GM12875 (cell line): ENCODE results near the gene CENPO.

ENCODE experiments used
- H3K4me3 ChIP-seq: one replicate; pipeline ENCODE4 v1.5.1; 2011; ENCODE audit warnings: low read depth, low read length, control low read depth
- TF ChIP-seq, protein P1 (sequence below): IDR thresholded peaks from 2 replicates; pipeline ENCODE4 v1.5.1; 2011; ENCODE audit warnings: low read depth, mild to moderate bottlenecking, control low read depth, inconsistent platforms, low read length, moderate library complexity, borderline replicate concordance; ENCODE audit not compliant: insufficient read depth

Gene CENPO

DNA sequence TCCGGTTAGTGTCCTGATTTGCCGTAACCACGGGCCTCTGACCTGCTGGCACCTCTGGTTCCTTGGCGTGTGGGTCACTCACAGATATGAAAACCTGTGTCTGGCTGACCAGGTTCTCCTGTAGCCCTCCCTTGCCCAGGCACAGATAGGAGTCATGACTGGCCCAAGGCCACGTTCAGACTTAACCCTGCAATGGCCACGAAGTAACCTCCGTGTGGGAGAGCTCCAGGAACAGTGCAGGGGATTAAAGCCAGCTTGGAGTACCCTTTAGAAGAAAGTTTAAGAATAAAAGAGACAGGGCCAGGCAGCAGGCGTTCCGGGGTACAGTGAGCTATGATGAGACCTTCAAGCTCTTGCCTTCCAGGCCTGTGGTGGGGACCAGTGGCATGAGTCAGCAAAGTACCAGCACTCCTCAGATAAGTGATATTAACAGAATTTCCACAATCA lies 25.5 kb downstream of the CENPO start:
- H3K4me3 ChIP-seq, result no peak overlapping the region
- TF ChIP-seq, protein P1, sequence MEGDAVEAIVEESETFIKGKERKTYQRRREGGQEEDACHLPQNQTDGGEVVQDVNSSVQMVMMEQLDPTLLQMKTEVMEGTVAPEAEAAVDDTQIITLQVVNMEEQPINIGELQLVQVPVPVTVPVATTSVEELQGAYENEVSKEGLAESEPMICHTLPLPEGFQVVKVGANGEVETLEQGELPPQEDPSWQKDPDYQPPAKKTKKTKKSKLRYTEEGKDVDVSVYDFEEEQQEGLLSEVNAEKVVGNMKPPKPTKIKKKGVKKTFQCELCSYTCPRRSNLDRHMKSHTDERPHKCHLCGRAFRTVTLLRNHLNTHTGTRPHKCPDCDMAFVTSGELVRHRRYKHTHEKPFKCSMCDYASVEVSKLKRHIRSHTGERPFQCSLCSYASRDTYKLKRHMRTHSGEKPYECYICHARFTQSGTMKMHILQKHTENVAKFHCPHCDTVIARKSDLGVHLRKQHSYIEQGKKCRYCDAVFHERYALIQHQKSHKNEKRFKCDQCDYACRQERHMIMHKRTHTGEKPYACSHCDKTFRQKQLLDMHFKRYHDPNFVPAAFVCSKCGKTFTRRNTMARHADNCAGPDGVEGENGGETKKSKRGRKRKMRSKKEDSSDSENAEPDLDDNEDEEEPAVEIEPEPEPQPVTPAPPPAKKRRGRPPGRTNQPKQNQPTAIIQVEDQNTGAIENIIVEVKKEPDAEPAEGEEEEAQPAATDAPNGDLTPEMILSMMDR, result no peak

DNA sequence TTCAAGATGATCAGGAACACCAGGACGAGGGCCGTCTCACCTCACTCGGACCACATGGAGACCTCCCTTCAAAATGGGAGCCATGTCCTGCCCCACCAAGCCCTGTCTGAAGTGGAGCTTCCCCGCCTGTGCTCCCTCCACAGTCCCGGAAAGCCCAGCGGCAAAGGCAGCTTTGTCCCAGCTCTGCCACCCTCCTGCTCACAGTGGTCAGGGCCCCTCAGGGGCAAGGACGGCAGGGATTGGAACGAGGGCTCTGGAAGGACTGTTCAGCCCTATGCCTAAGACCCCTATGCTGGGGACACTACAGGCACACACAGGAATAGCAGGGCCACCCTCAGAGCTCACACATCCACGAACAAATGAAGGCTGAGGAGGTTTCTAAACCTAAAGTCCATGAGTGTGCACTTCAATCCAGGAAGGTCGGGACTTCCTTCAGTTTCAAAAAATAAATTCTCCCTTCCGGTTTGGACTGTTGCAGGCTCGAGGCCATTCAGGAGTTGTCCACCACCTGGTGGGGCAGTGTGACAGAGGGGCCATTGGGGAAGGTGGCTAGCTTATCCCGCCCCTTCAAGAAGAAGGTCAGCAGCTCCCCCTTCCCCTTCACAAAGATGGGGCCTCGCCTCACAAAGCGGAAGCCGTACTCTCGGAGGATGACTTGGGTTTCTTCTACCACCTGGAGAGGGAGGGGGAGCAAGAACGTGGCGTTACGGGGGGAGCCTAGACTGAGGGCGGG lies 26.4 kb downstream of the CENPO start:
- no peak overlapping the region for H3K4me3 ChIP-seq
- TF ChIP-seq, protein P1, result no peak

DNA sequence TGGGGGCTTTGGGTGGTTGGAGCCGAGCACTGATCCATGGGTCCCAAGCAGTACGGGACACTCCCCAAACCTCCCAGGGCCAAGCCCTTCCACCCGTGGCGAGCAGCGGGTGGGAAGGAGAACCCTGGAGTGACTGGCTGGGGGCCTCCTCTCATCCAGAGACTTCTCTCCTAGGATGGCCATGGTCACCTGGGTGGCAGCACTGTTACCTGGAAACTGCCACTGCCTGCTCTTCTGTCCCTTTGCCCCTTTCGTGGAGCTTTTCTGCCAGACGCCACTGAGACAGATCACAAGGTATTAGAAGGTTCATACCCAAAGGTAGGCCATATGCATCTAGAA lies 26.9 kb downstream of the CENPO start:
- TF ChIP-seq, protein P1, result no peak
- H3K4me3 ChIP-seq, result no peak overlapping the region

DNA sequence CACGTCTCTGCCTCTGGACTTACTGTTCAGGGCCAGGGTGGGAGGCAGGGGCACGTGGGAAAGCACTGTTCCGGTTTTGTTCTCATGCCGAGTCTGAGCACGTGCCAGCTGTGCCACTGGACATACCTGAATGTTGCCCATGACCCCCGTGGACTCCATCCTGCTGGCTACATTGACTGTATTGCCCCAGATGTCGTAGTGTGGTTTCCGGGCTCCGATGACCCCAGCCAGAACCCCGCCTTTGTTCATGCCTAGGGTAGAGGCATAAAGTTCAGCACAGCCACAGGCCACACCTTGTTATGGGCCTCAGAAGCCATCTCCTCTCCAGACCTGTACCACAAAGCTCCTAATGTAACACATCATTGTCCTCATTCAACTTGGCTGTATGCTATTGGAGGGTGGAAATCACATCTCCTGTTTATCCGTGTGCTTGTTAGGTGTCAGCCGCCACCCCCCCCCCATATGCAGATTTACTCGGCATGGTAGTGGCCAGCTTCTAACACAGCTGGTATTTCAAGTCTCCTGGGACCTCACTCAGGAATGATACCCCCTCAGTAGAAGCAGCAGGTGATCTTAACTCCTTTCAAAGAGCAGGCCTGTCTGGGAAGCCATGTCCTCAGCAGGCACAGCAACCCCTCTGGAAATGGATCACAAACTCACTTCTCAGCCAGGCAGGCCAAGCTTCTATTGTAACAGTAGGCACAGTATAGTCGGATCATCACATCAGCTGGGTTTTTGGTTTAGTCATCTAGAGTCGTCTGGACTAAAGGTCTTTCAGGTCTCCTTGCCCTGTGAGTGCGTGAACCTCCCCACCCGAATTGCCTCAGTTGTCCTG lies 27.6 kb downstream of the CENPO start:
- TF ChIP-seq, protein P1, result no peak
- no peak overlapping the region for H3K4me3 ChIP-seq

DNA sequence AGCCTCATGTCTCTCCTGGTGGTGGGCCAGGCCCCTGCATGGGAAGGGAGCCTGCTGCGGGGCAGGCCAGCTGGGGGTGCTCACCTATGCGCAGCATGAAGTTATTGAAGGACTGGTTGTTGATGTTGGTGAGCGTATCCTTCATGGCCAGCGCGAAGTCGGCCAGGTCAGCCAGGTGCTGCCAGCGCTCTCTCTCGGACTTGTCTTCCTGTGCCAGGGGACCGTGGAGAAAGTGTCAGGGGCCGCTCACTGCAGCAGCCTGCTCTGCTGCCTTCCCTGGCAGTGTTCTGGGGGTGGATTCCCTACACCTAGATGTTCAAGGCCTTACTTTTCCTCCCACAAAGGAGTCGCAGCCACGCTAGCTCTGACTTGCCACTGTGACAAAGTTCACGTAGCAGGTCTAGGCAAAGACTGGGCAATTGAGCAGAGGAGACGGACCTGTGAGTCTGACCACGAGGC lies 28.2 kb downstream of the CENPO start:
- H3K4me3 ChIP-seq, result no peak overlapping the region
- TF ChIP-seq, protein P1, result no peak

DNA sequence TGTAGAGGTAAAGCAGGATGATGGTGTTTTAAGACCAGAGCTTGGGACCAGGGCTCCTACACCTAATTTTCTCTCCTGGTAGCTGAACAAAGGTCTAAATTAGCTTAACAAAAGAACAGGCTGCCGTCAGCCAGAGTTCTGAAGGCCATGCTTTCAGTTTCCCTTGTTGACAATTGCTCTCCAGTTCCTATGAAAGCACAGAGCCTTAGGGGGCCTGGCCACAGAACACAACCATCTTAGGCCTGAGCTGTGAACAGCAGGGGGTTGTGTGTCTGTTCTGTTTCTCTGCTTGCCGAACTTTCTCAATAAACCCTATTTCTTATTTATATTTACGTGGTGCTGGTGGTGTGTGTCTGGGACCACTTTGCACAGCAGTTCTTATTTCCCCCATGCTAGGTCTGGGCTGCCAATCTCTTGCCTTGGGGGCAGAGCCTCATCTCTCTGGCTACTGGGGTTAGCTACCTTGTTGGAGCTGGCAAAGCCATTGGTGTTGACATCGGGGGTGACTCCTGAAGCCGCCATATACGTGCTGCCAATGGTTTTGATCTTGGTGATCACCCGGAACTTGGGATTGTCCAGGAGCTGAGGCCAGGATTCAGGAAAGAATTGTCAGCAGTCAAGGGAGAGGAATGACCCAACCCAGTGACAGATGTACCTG lies 29.0 kb downstream of the CENPO start:
- TF ChIP-seq, protein P1, result no peak

More for the DNA sequence above, 29.0 kb downstream of the CENPO start:
- H3K4me3 ChIP-seq, result no peak overlapping the region
